ENCODE results near the gene RARB.

RARB gene

DNA sequence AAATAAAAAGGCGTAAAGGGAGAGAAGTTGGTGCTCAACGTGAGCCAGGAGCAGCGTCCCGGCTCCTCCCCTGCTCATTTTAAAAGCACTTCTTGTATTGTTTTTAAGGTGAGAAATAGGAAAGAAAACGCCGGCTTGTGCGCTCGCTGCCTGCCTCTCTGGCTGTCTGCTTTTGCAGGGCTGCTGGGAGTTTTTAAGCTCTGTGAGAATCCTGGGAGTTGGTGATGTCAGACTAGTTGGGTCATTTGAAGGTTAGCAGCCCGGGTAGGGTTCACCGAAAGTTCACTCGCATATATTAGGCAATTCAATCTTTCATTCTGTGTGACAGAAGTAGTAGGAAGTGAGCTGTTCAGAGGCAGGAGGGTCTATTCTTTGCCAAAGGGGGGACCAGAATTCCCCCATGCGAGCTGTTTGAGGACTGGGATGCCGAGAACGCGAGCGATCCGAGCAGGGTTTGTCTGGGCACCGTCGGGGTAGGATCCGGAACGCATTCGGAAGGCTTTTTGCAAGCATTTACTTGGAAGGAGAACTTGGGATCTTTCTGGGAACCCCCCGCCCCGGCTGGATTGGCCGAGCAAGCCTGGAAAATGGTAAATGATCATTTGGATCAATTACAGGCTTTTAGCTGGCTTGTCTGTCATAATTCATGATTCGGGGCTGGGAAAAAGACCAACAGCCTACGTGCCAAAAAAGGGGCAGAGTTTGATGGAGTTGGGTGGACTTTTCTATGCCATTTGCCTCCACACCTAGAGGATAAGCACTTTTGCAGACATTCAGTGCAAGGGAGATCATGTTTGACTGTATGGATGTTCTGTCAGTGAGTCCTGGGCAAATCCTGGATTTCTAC lies at the start of gene RARB:
Gene RARB, plus strand, starts transcription at position 322 of the 847 bp plus-strand sequence. Its CDS starts 469 bp downstream, at position 791.
- no peak for DNase-seq

DNA sequence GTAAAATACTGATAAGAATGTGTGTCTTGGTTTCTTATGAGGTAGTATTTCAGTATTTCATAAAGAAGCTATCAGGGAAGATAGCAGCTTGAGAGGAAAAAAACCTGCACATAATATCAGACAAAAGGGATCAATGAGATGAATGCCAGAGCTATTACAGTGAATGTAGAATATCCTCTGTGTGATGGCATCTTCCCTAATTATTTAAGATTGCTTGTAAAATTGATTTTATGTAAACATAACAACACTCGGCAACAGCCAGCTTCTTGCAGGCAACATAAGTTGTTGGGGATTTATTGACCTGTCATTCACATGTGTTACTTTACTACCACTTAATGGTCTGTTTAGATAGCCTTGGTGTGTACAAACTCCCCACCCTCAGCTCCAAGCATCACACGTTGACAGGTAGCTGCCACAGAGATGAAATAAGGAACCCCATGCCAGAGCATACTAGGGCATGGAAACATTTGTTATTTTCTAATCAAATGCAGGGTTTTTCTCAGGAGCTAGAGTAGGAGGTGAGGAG lies 49.2 kb upstream of the RARB start:
- no peak for DNase-seq

DNA sequence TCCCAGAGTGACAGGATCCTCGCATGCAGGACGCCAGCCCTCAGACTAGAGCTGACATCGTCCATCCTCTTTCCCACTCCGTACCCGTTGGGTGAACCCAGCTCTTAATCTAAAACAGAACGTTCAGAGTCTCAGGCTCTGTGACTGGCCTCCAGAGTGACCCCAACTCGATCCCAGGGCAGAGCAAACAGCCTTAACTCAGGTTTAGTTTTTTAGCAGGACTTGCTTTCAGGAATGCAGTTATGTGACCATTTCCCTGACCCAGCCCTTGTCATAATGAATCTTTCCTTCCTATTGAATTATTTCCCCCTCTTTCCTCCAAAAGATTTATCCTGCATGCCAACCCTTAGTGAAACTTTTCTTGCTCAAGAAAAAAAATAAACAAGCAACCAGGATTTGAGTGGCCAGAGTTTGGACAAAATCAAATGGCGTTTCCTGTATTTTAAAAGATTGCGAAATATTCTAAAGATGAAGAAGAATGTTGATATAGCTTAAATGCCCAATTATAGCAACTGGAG lies 47.8 kb upstream of the RARB start:
- no peak for DNase-seq

DNA sequence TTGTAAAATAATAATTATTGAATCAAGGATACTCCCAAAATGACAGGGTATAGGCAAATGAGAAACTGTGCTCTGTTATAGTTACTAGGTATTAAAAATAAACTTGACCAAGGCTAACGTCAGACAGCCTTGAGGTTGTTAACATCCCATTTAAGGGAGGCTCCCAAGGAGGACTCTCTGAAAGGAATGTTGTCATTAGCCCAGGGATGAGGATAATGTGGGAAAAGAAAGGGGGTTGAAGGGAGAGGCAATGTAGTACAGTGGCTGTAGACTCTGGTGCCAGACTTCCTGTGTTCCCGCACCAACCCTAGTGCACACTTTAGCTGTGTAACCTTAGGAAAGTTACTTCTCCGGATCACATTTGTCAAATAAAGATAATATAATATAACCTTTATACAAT lies 47.0 kb upstream of the RARB start:
- DNase-seq = no peak

DNA sequence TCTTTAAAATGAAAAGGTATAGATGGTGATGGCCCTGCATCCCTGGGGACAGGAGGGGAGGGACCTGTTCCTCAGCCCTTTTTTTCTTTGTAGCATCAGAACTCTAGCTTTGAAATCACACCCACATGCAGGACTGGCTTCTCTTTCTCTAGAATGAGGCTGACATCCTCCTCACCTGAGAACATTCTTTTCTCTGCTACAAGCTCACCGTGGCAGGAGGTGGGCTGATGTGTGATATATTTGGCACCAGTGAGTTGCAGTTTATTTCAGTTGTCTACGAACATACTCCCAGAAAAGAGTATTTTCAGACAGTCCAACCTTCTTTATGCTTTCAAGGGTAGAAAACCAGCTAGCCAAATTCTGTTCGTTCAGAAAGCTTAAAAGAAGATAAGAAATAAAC lies 43.6 kb upstream of the RARB start:
- no peak for DNase-seq

DNA sequence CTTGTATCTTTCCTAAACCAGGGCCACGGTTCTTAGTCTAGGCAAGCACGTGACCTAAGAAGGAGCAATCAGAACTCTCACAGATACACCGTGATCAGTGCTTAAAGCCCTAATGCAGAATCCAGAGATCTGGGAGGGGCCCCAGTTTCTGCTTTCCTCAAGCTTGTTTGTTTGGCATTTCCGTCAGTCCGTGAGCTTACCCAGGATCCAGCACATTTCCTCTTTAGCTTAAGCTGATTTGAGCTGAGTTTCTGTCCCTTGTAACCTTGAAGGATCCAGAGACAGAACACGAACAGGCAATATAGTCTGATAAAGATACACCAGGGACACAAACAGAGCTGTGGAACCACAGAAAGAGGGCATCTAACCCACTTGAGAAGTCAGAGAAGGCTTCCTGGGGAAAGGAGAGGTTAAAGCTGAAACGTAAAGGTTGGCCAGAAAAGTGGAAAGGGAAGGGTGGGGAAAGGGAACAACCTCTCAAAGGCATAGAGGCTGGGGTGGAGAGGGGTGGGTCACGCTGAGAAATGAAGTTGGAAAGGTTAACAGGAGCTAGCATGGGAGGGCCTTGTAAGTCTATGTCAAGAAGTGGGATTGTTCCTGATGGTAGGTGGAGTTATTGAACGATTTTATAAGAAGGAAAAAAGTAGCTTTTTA lies 42.1 kb upstream of the RARB start:
- no peak for DNase-seq

DNA sequence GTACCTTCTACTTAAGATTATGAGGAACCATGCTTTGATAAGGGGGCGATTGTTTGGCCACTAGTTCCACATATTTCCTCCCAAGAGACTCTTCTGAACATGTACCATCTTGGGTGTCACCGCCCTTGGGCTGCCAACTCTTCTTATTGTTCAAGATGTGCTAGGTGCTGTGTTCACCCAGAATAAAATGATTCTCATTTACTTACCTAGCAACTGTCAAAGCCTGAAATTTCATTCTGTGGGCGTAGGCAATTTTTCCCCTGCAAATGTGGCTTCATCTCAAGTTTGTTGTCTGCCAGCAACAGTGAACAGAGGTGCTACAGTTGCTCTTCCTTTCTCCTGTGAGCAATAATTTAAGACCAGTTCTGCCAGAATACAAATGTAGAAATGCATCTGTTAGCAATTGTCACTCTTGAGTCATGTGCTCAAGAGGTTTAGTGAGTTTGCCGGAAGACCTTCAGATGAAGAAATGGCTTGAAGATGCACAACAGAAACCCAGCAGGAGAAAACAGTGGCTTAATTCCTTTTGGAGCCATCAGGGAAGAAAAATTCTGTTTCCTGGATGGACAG lies 41.3 kb upstream of the RARB start:
- no peak for DNase-seq

DNA sequence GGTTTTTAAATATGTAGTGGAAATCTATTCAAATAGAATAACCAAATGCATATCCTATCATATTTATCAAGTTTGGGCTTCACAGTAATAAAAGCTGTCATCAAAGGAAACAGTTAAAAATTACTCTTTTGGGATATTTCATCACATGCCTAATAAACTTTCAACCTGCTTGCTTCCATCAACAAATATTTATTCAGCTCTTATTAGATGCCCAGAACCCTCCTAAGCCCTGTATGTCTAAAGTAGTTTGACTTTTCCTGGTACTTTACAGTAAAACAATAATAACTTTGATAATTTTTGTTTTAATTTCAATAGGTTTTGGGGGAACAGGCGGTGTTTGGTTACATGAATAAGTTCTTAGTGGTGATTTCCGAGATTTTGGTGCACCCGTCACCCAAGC lies 37.5 kb upstream of the RARB start:
- DNase-seq = no peak

DNA sequence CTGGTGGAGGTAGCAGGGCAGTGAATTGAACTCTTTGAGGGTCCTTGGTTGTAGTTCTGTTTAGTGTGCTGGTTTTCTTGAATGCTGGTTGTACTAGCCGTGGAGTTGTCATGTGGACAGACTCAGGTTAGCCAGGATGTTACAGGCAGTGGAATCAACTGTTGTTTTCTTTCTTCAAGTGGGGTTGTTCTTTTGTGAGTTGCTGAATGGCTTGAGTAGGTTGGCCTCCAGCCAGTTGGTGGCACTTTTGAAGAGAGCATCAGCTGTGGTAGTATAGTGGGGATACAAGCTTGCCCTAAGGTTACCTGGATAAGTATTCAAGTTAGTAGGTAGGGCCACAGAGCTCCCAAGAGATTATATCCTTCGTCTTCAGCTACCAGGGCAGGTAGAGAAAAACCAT lies 31.8 kb upstream of the RARB start:
- DNase-seq = no peak

DNA sequence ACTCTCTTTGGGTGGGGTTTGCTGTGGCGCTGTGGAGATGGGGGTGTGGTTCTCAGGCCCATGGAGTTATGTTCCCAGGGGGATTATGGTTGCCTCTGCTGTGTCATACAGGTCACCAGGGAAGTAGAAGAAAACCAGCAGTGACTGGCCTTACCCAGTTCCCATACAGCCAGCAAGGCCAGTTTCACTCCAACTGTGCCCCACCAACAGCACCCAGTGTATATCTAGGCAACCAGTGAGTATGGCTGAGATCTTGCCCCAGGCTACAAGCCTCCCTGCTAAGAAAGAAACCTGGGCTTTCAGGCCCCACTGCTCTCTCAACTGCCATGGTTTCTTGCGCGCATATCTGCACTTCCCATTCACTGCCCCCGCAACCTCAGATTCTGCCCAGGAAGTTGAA lies 31.4 kb upstream of the RARB start:
- DNase-seq = no peak

DNA sequence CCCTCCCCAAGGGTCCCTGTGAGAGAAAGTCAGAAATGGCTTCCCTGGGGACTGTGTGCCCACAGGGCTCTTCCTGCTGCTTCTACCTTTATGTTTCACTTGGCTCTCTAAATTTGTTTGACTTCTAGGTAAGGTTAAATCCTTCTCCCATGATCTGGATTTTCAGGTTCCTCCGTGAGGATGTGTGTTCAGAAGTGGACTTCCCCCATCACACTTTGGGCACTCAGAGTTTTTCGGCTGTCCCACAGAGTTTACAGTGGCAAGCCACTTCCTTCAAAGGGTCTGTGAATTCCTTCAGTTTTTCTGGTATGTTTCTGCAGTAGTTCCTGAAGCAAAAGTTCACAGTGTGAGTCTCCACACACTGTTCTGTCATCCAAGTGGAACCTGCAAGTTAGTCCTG lies 30.9 kb upstream of the RARB start:
- no peak for DNase-seq

DNA sequence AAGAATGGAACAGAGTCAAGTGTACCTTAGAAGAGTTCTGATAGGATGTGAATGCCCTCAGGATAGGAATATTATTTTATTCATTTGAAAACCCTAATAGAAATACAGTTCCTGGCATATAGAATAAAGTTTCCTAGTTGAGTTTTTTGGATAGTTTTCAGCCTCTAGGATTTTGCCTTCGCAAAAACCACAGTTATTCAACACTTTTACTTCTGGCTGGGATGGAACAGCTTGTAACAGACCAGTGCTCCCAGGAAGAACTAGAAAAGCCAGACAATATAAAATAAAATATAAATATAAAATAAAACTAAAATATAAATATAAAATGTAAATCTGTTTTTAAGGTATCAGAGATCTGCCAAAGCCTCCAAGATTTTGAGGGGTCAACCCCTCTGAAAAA lies 27.5 kb upstream of the RARB start:
- DNase-seq = no peak

DNA sequence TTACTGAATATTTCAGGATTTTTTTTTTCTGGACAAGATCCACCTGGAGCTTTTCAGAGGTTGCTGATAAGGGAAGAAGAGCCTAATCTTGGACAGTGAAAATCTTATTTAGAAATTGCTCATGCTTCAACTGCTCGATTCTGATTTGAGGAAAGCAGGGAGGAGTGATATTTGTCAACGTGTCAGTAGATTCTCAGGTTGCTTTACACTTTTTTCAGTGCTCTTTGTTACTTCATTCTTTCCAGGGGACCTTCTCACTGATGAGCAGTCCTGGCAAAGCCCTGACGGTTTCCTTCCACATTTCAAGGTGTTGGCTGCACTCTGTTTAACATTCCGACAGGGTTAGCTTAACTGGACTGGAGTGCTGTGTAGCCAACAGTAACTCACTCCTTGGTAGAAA lies 24.1 kb upstream of the RARB start:
- no peak for DNase-seq

DNA sequence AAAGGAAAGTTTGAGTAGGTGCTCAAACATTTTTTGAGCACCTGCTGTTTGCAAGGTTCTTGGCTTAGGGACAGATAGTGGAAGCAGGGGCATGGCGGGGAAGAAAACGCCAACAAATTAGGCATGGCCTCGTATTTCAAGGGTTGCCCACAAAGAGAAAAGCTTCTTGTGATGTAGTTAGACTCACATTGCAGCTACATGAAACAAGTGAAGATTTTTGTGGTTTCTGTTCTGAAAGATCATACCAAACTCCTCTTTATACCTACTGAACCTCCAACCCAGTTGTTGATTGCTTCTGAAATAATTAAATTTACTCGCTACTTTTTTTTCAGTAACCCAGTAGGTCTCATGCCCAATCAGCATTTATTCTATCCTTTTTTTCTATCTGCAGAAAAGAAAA lies 23.5 kb upstream of the RARB start:
- DNase-seq = no peak

DNA sequence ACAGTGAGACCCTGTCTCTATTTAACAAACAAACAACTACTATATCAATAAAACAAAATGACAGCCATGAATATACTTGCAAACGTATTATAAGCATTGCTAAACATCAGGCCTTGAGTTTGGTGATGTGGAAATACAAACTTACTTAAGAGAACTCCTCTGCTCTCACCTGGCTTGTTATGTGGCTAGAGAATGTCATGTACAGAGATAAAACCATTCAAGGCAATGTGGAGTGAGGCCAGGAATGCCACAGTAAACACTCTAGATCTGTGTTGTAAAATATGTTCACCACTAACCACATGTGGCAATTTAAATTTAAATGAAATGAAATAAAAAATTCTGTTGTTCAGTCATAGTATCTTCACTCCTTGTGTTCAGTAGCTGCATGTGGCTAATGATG lies 22.7 kb upstream of the RARB start:
- no peak for DNase-seq

DNA sequence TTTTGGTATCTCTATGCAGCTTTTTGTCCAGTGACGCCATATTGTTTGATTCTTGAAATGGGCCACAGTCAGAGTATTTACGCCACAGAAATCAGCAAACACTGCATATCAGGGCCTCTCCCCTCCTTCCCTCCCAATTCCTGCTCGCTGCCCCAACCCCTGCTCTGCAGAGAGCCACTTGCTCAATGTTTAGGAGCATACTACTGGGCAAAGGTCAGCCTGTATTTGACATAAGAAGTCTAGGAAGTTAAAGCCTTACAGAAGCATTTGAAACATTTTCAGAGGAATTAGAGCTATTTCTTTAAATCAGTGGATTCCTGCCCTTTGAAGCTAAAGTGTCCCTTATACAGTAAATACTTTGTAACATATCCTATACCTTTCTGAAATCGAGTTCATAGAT lies 17.4 kb upstream of the RARB start:
- DNase-seq = no peak

DNA sequence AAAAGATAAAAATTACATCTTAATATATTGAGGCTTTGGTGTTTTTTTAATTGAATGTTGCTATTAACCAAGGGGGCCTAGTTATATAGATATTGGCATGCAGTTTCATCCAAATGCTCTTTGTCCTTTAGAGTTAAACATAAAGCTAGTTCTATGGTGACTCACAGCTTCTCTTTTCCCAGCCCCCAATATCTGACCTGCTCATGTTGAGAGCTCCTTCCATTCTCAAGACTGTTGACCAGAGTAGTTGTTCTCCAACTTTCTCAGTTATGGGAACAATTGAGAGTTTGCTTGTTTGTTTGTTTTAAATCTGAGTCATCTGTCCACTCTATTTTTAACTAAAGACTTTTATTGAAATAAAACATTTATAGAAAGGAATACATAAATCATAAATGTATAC lies 15.8 kb upstream of the RARB start:
- no peak for DNase-seq

DNA sequence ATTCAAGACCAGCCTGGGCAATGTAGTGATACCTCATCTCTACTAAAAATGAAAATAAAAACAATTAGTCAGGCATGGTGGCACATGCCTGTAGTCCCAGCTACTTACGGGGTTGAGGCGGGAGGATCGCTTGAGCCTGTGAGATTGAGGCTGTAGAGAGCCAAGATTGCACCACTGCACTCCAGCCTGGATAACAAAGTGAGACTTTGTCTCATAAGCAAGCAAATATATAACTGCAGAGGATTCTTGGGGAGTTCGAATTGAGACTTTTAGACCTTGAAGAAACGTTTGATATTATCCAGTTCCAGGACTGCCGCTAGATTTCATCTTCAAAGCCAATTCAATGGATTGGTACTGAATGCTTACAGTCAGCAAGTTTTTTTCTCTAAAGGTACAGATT lies 11.9 kb upstream of the RARB start:
- no peak for DNase-seq

DNA sequence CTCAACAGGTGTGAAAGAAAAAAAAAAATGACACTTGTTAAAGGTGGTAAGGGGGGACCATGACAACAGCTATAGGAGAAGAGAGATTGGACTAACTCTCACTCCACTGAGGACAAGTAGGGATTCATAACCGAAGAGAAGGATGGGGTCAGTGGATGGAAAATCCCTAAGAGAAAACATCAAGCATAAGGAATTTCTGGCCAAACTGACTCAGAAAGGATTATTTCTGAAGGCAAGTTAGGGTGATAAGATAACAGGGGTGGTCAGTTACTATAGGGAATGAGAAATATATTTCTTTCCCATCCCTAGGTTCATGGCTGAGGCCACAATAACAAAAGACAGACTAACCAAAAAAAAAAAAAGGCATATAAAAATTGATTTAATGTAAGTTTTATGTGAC lies 9.5 kb upstream of the RARB start:
- no peak for DNase-seq

DNA sequence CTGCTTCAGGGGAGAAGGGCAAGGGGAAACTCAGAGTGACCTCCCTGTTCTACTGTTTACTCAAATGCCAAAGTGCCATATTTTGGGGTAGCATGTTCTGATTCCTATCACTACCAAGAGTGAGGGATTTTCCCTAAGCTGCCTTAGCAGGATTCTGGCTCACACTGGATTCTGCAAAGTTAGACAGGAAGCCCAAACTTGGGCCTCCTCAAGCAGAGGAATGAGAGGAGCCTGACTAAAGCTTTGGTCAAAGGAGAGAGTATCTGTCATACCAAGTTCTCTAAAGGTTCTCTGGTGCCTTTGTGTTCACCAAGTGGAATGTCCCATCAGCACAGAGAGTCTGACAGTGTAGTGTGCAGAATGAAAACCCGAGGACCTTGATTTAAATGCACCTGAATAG lies 8.8 kb upstream of the RARB start:
- no peak for DNase-seq

DNA sequence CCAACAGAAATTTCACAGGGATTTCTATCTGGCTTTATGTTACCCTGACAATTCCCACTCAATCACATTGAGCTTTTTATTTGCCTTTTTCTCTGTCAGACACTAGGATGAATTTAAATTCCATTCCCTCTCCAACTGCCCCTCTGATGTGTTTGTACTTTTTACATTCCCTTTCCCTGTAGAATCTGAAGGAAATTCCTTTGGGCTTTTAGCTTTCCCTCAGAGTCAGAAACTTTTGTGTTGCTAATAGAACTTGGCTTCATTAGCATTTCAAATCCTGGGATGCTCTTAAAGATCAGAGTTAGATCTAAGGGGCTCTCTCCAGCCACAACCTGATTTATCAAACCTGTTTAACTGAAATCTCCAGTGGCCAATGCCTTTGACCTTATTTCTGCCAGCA lies 7.9 kb upstream of the RARB start:
- DNase-seq = no peak

DNA sequence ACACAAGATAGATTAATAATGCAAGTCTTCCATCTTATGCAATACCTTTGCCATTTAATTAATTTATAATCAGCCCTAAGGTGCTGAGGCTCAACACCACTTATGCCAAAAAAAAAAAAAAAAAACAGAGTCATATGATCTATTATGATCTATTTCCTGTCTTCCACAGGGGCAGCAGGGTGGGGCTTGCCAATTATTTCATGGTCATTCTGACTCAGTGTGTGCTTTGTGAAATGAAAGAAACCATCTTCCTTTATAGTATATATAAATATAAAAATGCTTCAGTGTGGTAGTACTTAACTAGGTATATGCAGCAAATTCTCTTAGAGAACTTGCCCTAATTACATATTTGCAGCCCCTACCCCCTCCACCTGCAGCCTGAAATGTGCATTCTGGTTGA lies 7.2 kb upstream of the RARB start:
- no peak for DNase-seq

DNA sequence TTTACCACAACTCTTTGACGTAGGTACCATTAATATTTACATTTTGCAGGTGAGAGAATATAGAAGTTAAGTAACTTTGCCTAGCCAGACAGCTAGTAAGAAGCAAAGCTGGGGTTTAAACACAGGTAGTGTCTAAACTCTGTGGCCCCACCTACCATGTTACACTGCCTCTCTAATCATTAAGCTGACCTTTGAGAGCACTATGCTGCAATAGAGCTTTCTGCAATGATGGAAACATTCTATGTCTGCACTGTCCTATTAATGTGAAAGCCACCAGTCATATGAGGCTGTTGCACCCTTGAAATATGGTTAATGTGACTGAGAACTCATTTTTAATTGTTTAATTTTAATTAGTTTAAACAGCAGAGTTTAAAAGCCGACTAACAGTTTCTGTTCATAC lies 6.3 kb upstream of the RARB start:
- no peak for DNase-seq
